KOPT-K1 (cell line): ENCODE measurements around the gene C18orf32.
"Not testable (repeated sequence)": the region's sequence is repeated elsewhere in the genome, so short reads cannot be mapped to it uniquely, and the experiment has no call there.

ENCODE experiments used
- H3K27ac ChIP-seq: fragments of 200-600 bp; sonication (generic); 2 replicates; pipeline ENCODE4 v1.5.1; 2016; ENCODE audit warnings: antibody characterized with exemption, mild to moderate bottlenecking, low read depth, low read length; ENCODE audit not compliant: poor library complexity, severe bottlenecking
- H3K36me3 ChIP-seq: fragments of 200-600 bp; sonication (generic); 2 replicates; pipeline ENCODE4 v1.5.1; 2017; ENCODE audit warnings: antibody characterized with exemption, mild to moderate bottlenecking, low read length, moderate library complexity; ENCODE audit not compliant: insufficient read depth
- H3K9me3 ChIP-seq: fragments of 200-600 bp; sonication (generic); 2 replicates; pipeline ENCODE4 v1.5.1; 2017; ENCODE audit warnings: antibody characterized with exemption, low read length, mild to moderate bottlenecking; ENCODE audit not compliant: insufficient read depth, poor library complexity, severe bottlenecking

The C18orf32 gene

GRCh38 chr18:49515003-49515402 is 28.0 kb upstream of the C18orf32 start:
- not testable (repeated sequence) for H3K27ac ChIP-seq, H3K36me3 ChIP-seq, H3K9me3 ChIP-seq

- Histone ChIP-seq H3K9me3 (no peaks in the 10 kb centered on the region), H3K27ac (no peak overlapping the region), H3K36me3 (no peaks in the 10 kb centered on the region)
Observed at GRCh38 chr18:49514577-49514976, 27.5 kb upstream of the C18orf32 start.

- H3K9me3 ChIP-seq, H3K27ac ChIP-seq, H3K36me3 ChIP-seq: not testable (repeated sequence)
Observed at GRCh38 chr18:49512876-49513275, 25.8 kb upstream of the C18orf32 start.

- H3K27ac ChIP-seq, result no peak overlapping the region
- H3K9me3 ChIP-seq, result no peaks in the 10 kb centered on the region
- no peaks in the 10 kb centered on the region for H3K36me3 ChIP-seq
Observed at GRCh38 chr18:49510393-49511115, 23.5 kb upstream of the C18orf32 start.

GRCh38 chr18:49506438-49506837 is 19.4 kb upstream of the C18orf32 start:
- H3K9me3 ChIP-seq, H3K36me3 ChIP-seq: not testable (repeated sequence)

GRCh38 chr18:49503931-49504330 is 16.9 kb upstream of the C18orf32 start:
- Histone ChIP-seq H3K27ac (no peak overlapping the region), H3K36me3 (no peaks in the 10 kb centered on the region), H3K9me3 (no peaks in the 10 kb centered on the region)

More at GRCh38 chr18:49506438-49506837, 19.4 kb upstream of the C18orf32 start:
- H3K27ac ChIP-seq, result not testable (repeated sequence)

- H3K36me3 ChIP-seq, result no peaks in the 10 kb centered on the region
- no peaks in the 10 kb centered on the region for H3K9me3 ChIP-seq
- no peak overlapping the region for H3K27ac ChIP-seq
Observed at GRCh38 chr18:49500201-49500921, 13.3 kb upstream of the C18orf32 start.

- H3K9me3 ChIP-seq, result no peaks in the 10 kb centered on the region
Observed at GRCh38 chr18:49499046-49499637, 12.1 kb upstream of the C18orf32 start.

GRCh38 chr18:49495480-49495879 is 8.4 kb upstream of the C18orf32 start:
- H3K36me3 ChIP-seq, result peaks cover 18% of the 10 kb centered on the region
- no peaks in the 10 kb centered on the region for H3K9me3 ChIP-seq
- H3K27ac ChIP-seq, result no peak overlapping the region

More at GRCh38 chr18:49499046-49499637, 12.1 kb upstream of the C18orf32 start:
- Histone ChIP-seq H3K27ac (no peak overlapping the region), H3K36me3 (no peaks in the 10 kb centered on the region)

- Histone ChIP-seq H3K36me3 (peaks cover 22% of the 10 kb centered on the region), H3K27ac (no peak overlapping the region), H3K9me3 (no peaks in the 10 kb centered on the region)
Observed at GRCh38 chr18:49495076-49495475, 8.0 kb upstream of the C18orf32 start.

GRCh38 chr18:49494660-49495059 is 7.6 kb upstream of the C18orf32 start:
- Histone ChIP-seq H3K36me3 (peaks cover 26% of the 10 kb centered on the region), H3K27ac (no peak overlapping the region), H3K9me3 (no peaks in the 10 kb centered on the region)

- no peaks in the 10 kb centered on the region for H3K9me3 ChIP-seq
- H3K36me3 ChIP-seq, result peaks cover 46% of the 10 kb centered on the region
- H3K27ac ChIP-seq, result no peak overlapping the region
Observed at GRCh38 chr18:49492694-49493033, 5.6 kb upstream of the C18orf32 start.

GRCh38 chr18:49491857-49492693 is 5.0 kb upstream of the C18orf32 start, which contains the start of gene RPL17:
TSS of gene RPL17 (minus strand) at chr18:49492465.
- H3K36me3 ChIP-seq, result peaks cover 48% of the 10 kb centered on the region
- H3K27ac ChIP-seq, result peak within 1 kb of the TSS; percentile 89
- no peaks in the 10 kb centered on the region for H3K9me3 ChIP-seq

- H3K36me3 ChIP-seq, result peaks cover 48% of the 10 kb centered on the region
- no peaks in the 10 kb centered on the region for H3K9me3 ChIP-seq
- H3K27ac ChIP-seq, result peak overlapping the region; percentile 89
Observed at GRCh38 chr18:49491534-49491856, 4.5 kb upstream of the C18orf32 start.

GRCh38 chr18:49490246-49490762 is 3.3 kb upstream of the C18orf32 start:
- H3K9me3 ChIP-seq, result no peaks in the 10 kb centered on the region
- H3K36me3 ChIP-seq, result peaks cover 48% of the 10 kb centered on the region
- no peak overlapping the region for H3K27ac ChIP-seq
